HFFc6 (cell line): ENCODE measurements around the gene RPL7L1. TPM values are rescaled to one million over a fixed set of nuclear protein-coding genes. Genes with fewer than 3 reads are reported as not detected.

Experiments
- DNase-seq: peaks from one replicate; pipeline ENCODE4 v3.0.0-alpha.2; 2018
- H3K27ac Mint-ChIP-seq: 2 replicates; pipeline ENCODE4 v1.8.0; 2020; ENCODE audit warnings: mild to moderate bottlenecking, mixed read lengths
- H3K27me3 Mint-ChIP-seq: 2 replicates; pipeline ENCODE4 v1.8.0; 2021; ENCODE audit warnings: mild to moderate bottlenecking, moderate library complexity, mixed read lengths; ENCODE audit not compliant: insufficient read depth
- H3K36me3 Mint-ChIP-seq: 2 replicates; pipeline ENCODE4 v1.8.0; 2021; ENCODE audit warnings: low read depth, mixed read lengths
- H3K4me1 Mint-ChIP-seq: 2 replicates; pipeline ENCODE4 v1.8.0; 2020; ENCODE audit warnings: low read depth, mixed read lengths
- H3K4me3 Mint-ChIP-seq: 2 replicates; pipeline ENCODE4 v1.8.0; 2020; ENCODE audit warnings: mild to moderate bottlenecking, moderate library complexity, mixed read lengths
- H3K9me3 Mint-ChIP-seq: 2 replicates; pipeline ENCODE4 v1.8.0; 2020; ENCODE audit warnings: mild to moderate bottlenecking, mixed read lengths
- total RNA-seq, 6 experiments: library from RNA; stranded (reverse); fragmentation: NEBNext Ultra II Directional; extraction: Animal tissue kit (Norgen Biotek cat#: 25700); gene quantifications; 2 replicates in 1 of 6; 3 replicates in 5 of 6; pipeline ENCODE4 v1.2.3, GENCODE V29; 2021
- TF ChIP-seq, protein P1 (sequence below): fragments of 200-600 bp; sonication (generic); IDR thresholded peaks from 2 replicates; pipeline ENCODE4 v1.5.0; 2021; ENCODE audit warnings: antibody characterized with exemption, mild to moderate bottlenecking

Gene RPL7L1
- total RNA-seq, 6 experiments from 2014 or later, result 94.6 to 110 (median 105) TPM

GRCh38 chr6:42929821-42930360 is 50.5 kb downstream of the RPL7L1 start:
- Mint-ChIP-seq H3K27ac (peak overlapping the region; percentile 93), H3K4me3 (peak overlapping the region; percentile 97), H3K9me3 (no peaks in the 10 kb centered on the region), H3K27me3 (peaks cover 1% of the 10 kb centered on the region), H3K36me3 (peaks cover 4% of the 10 kb centered on the region; the same call in 1 of the 2 replicates), H3K4me1 (peaks cover 36% of the 10 kb centered on the region)
- TF ChIP-seq, protein P1, sequence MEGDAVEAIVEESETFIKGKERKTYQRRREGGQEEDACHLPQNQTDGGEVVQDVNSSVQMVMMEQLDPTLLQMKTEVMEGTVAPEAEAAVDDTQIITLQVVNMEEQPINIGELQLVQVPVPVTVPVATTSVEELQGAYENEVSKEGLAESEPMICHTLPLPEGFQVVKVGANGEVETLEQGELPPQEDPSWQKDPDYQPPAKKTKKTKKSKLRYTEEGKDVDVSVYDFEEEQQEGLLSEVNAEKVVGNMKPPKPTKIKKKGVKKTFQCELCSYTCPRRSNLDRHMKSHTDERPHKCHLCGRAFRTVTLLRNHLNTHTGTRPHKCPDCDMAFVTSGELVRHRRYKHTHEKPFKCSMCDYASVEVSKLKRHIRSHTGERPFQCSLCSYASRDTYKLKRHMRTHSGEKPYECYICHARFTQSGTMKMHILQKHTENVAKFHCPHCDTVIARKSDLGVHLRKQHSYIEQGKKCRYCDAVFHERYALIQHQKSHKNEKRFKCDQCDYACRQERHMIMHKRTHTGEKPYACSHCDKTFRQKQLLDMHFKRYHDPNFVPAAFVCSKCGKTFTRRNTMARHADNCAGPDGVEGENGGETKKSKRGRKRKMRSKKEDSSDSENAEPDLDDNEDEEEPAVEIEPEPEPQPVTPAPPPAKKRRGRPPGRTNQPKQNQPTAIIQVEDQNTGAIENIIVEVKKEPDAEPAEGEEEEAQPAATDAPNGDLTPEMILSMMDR, result no peak
- peak; percentile 77 for DNase-seq

DNA sequence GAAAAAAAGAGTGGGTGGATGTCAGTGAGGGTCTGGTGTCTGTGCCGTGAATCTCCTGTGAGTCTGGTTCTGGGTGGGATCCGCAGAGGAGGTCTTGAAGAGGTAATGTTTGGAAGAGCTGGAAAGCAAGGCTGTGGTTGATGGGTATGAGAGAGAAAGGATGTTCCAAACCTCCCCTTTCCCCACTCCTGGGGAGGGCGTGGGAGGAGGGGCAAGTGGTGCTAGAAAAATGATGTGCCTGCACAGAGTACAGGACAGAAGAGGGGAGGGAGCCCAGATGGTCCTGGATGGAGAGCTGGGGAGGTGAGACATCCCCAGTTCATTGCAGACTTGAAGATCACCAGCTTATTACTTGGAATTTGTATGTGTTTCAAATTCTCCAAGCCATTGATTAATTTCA is 53.0 kb downstream of the RPL7L1 start:
- H3K27me3 Mint-ChIP-seq, result peaks cover 2% of the 10 kb centered on the region
- no peak overlapping the region for H3K27ac Mint-ChIP-seq
- peaks cover 11% of the 10 kb centered on the region; the same call in 1 of the 2 replicates for H3K36me3 Mint-ChIP-seq
- no peak overlapping the region for H3K4me3 Mint-ChIP-seq
- H3K4me1 Mint-ChIP-seq, result peaks cover 36% of the 10 kb centered on the region
- DNase-seq, result no peak
- H3K9me3 Mint-ChIP-seq, result no peaks in the 10 kb centered on the region
- TF ChIP-seq, protein P1, result no peak

- peaks cover 11% of the 10 kb centered on the region; the same call in 1 of the 2 replicates for H3K36me3 Mint-ChIP-seq
- H3K27ac Mint-ChIP-seq, result no peak overlapping the region
- DNase-seq, result no peak
- TF ChIP-seq, protein P1, result no peak
- H3K4me3 Mint-ChIP-seq, result no peak overlapping the region
- peaks cover 35% of the 10 kb centered on the region for H3K4me1 Mint-ChIP-seq
- H3K27me3 Mint-ChIP-seq, result peaks cover 2% of the 10 kb centered on the region
- H3K9me3 Mint-ChIP-seq, result no peaks in the 10 kb centered on the region
Observed at GRCh38 chr6:42933205-42933604, 53.8 kb downstream of the RPL7L1 start.

- DNase-seq, result no peak
- no peak overlapping the region for H3K4me3 Mint-ChIP-seq
- peaks cover 13% of the 10 kb centered on the region; the same call in 1 of the 2 replicates for H3K36me3 Mint-ChIP-seq
- H3K27ac Mint-ChIP-seq, result no peak overlapping the region
- TF ChIP-seq, protein P1, result no peak
- H3K4me1 Mint-ChIP-seq, result peaks cover 26% of the 10 kb centered on the region
- H3K9me3 Mint-ChIP-seq, result no peaks in the 10 kb centered on the region
- peaks cover 2% of the 10 kb centered on the region for H3K27me3 Mint-ChIP-seq
Observed at GRCh38 chr6:42935322-42935721, 55.9 kb downstream of the RPL7L1 start.

DNA sequence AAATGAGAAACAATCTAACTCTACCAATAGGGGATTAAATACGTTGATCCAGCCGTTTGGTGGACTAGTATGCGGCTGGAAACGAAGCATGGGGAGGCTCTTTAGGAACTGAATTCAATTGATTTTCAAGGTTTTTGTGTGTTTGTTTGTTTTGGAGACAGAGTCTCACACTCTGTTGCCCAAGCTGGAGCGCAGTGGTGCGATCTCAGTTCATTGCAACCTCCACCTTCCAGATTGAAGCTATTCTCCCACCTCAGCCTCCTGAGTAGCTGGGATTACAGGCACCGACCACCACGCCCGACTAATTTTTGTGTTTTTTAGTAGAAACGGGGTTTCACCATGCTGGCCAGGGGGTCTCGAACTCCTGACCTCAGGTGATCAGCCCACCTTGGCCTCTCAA is 57.0 kb downstream of the RPL7L1 start:
- Mint-ChIP-seq H3K9me3 (no peaks in the 10 kb centered on the region), H3K27me3 (peaks cover 2% of the 10 kb centered on the region), H3K27ac (no peak overlapping the region), H3K36me3 (0 out of 2 replicates have a peak, but pooled peaks cover 11% of the 10 kb centered on the region), H3K4me3 (no peak overlapping the region), H3K4me1 (peaks cover 17% of the 10 kb centered on the region)
- TF ChIP-seq, protein P1, result no peak
- DNase-seq, result no peak
